ENCODE measurements around the gene UGGT2. TPM values are rescaled to one million over a fixed set of nuclear protein-coding genes. Genes with fewer than 3 reads are reported as not detected.

The UGGT2 gene
- polyA plus RNA-seq, 2 of the 4 experiments (the other 2 are of a cell fraction): 10.3 to 27.9 TPM

- H3K4me1 ChIP-seq: no peaks in the 10 kb centered on the region
- no peak for DNase-seq (ENCODE audit: low read depth in 1 of 2, low spot score in 1 of 2)
- POLR2A ChIA-PET: no interaction called here
- H3K4me3 ChIP-seq: no peak overlapping the region
- ATAC-seq: no peak
- H3K9me3 ChIP-seq: no peaks in the 10 kb centered on the region
- 88% methylated on average over 2 of the region's 2 CpGs for WGBS (ENCODE audit: missing lambda C conversion rate)
- CTCF ChIA-PET: no interaction called here
- TF ChIP-seq HDAC2 (IDR thresholded peaks at IDR 0.05) (no peak), ELK1 (IDR thresholded peaks at IDR 0.05; ENCODE audit: low read depth, low read length) (no peak), NPAS2 (CRISPR knock-in tag; IDR thresholded peaks at IDR 0.05; ENCODE audit: borderline replicate concordance) (no peak), ATOH8 (CRISPR knock-in tag; IDR thresholded peaks at IDR 0.05; ENCODE audit: low read depth) (no peak), E2F6 (IDR thresholded peaks at IDR 0.05; ENCODE audit: borderline replicate concordance, low read depth) (no peak), HOXA7 (CRISPR knock-in tag; IDR thresholded peaks at IDR 0.05) (no peak), FOXS1 (CRISPR knock-in tag; IDR thresholded peaks at IDR 0.05) (no peak), ZNF302 (CRISPR knock-in tag; IDR thresholded peaks at IDR 0.05) (no peak), KDM5A (IDR thresholded peaks at IDR 0.05) (no peak), RAD21 (conservative IDR thresholded peaks at IDR 0.05 in 1 of 2, IDR thresholded peaks at IDR 0.05 in 1 of 2) (no peak)
- no peak overlapping the region for H3K27ac ChIP-seq
- no peak for FAIRE-seq
- H3K4me2 ChIP-seq: no peak overlapping the region
Observed at GRCh38 chr13:95797016-95797415, 256.2 kb downstream of the UGGT2 start.

- TF ChIP-seq REST (IDR thresholded peaks at IDR 0.05) (no peak), KDM1A (IDR thresholded peaks at IDR 0.05; ENCODE audit: low read depth) (no peak), MAX (IDR thresholded peaks at IDR 0.05) (no peak), FOXS1 (CRISPR knock-in tag; IDR thresholded peaks at IDR 0.05) (no peak), HMGXB4 (CRISPR knock-in tag; IDR thresholded peaks at IDR 0.05; ENCODE audit: borderline replicate concordance) (no peak), ZC3H11A (IDR thresholded peaks at IDR 0.05) (no peak), BCL3 (IDR thresholded peaks at IDR 0.05) (no peak), HES2 (IDR thresholded peaks at IDR 0.05) (no peak), RAD21 (conservative IDR thresholded peaks at IDR 0.05 in 1 of 2, IDR thresholded peaks at IDR 0.05 in 1 of 2) (no peak), JUNB (IDR thresholded peaks at IDR 0.05) (no peak), SREBF2 (IDR thresholded peaks at IDR 0.05) (no peak), EP300 (IDR thresholded peaks at IDR 0.05) (no peak), HOXB13 (CRISPR knock-in tag; IDR thresholded peaks at IDR 0.05; ENCODE audit: low read depth) (no peak), ELK1 (IDR thresholded peaks at IDR 0.05; ENCODE audit: low read depth, low read length) (no peak), ZSCAN20 (CRISPR knock-in tag; IDR thresholded peaks at IDR 0.05) (no peak), GATA3 (IDR thresholded peaks at IDR 0.05; ENCODE audit: borderline replicate concordance) (no peak)
- FAIRE-seq: no peak
- Histone ChIP-seq H3K4me3 (no peak overlapping the region), H3K4me2 (no peak overlapping the region), H3K4me1 (no peaks in the 10 kb centered on the region), H3K9me3 (no peaks in the 10 kb centered on the region), H3K27ac (no peak overlapping the region)
- WGBS (ENCODE audit: missing lambda C conversion rate): 90% methylated on average over 3 of the region's 3 CpGs
- POLR2A ChIA-PET: no interaction called here
- CTCF ChIA-PET: no interaction called here
- ATAC-seq: no peak
- DNase-seq (ENCODE audit: low read depth in 1 of 2, low spot score in 1 of 2): no peak
Observed at GRCh38 chr13:95793781-95794180, 259.4 kb downstream of the UGGT2 start.

All from A549 (cell line).